Measurements from ENCODE around the gene ANO1.

ANO1 gene

DNA sequence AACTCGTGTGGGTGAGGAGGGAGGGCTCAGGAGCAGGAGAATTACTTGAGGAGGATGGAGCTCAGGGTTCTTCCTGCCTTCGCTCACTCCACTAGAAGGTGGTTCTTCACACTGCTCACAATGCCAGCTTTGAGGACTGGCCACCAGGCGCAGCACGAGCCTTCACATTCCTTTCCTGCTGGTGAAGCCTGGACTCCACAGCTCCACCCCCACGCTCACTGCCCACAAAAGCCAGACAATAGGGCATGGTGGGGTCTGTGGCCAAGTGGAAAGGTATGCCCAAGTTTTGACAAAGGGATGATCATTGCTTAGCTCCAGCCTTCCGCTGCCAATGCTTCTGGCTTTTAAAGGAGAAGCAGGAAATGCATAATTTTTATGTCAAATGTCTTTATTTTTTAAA lies 67.0 kb downstream of the ANO1 start:
- Histone ChIP-seq H3K9me3 (ENCODE audit: control insufficient read depth, insufficient read depth, low read length) (no peaks in the 10 kb centered on the region), H3K27ac (ENCODE audit: low read depth, low read length) (no peak overlapping the region), H3F3A (ENCODE audit: control insufficient read depth, insufficient read depth) (no peaks in the 10 kb centered on the region), H3K27me3 (ENCODE audit: control insufficient read depth, low read length) (peaks cover 5% of the 10 kb centered on the region; the same call in 1 of the 2 replicates), H3K4me1 (ENCODE audit: control insufficient read depth, low read length) (no peaks in the 10 kb centered on the region), H3K79me2 (ENCODE audit: control insufficient read depth, low read length) (no peaks in the 10 kb centered on the region), H4K20me1 (ENCODE audit: control insufficient read depth, insufficient read depth, low read depth, low read length) (no peaks in the 10 kb centered on the region), H3K4me3 (ENCODE audit: low read length) (no peak overlapping the region), H3K4me2 (ENCODE audit: low read length) (no peak overlapping the region), H3K9me2 (replicated peaks; ENCODE audit: control insufficient read depth, low read length) (no peaks in the 10 kb centered on the region), H3K36me3 (ENCODE audit: control insufficient read depth, low read length) (no peaks in the 10 kb centered on the region)
- TF ChIP-seq EZH2phosphoT487 (IDR thresholded peaks at IDR 0.05; ENCODE audit: borderline replicate concordance, low read length), result no peak
- TF ChIP-seq, protein P1, sequence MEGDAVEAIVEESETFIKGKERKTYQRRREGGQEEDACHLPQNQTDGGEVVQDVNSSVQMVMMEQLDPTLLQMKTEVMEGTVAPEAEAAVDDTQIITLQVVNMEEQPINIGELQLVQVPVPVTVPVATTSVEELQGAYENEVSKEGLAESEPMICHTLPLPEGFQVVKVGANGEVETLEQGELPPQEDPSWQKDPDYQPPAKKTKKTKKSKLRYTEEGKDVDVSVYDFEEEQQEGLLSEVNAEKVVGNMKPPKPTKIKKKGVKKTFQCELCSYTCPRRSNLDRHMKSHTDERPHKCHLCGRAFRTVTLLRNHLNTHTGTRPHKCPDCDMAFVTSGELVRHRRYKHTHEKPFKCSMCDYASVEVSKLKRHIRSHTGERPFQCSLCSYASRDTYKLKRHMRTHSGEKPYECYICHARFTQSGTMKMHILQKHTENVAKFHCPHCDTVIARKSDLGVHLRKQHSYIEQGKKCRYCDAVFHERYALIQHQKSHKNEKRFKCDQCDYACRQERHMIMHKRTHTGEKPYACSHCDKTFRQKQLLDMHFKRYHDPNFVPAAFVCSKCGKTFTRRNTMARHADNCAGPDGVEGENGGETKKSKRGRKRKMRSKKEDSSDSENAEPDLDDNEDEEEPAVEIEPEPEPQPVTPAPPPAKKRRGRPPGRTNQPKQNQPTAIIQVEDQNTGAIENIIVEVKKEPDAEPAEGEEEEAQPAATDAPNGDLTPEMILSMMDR (IDR thresholded peaks at IDR 0.05; ENCODE audit: low read depth, low read length, poor library complexity, severe bottlenecking), result no peak

DNA sequence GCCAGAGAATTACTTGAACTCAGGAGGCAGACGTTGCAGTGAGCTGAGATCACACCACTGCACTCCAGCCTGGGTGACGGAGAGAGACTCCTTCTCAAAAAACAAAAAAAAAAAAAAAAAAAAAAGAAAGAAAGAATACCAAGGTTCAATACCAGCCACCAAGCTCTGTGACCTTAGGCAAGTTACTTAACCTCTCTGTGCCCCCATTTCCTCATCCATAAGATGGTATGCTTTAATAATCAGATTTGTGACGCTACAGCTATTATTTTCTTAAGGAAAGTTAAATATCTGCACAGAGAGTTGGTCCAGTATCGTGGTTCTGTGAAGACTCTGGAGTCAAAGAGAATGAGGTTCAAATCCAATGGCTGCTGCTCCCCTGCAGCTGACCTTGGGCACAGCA lies 67.7 kb downstream of the ANO1 start:
- Histone ChIP-seq H3K4me2 (ENCODE audit: low read length) (no peak overlapping the region), H3K27ac (ENCODE audit: low read depth, low read length) (no peak overlapping the region), H3F3A (ENCODE audit: control insufficient read depth, insufficient read depth) (no peaks in the 10 kb centered on the region), H3K9me3 (ENCODE audit: control insufficient read depth, insufficient read depth, low read length) (no peaks in the 10 kb centered on the region), H3K4me1 (ENCODE audit: control insufficient read depth, low read length) (no peaks in the 10 kb centered on the region), H3K36me3 (ENCODE audit: control insufficient read depth, low read length) (no peaks in the 10 kb centered on the region), H3K79me2 (ENCODE audit: control insufficient read depth, low read length) (no peaks in the 10 kb centered on the region), H3K4me3 (ENCODE audit: low read length) (no peak overlapping the region), H3K9me2 (replicated peaks; ENCODE audit: control insufficient read depth, low read length) (no peaks in the 10 kb centered on the region), H4K20me1 (ENCODE audit: control insufficient read depth, insufficient read depth, low read depth, low read length) (no peaks in the 10 kb centered on the region), H3K27me3 (ENCODE audit: control insufficient read depth, low read length) (peaks cover 5% of the 10 kb centered on the region; the same call in 1 of the 2 replicates)
- TF ChIP-seq, protein P1 (IDR thresholded peaks at IDR 0.05; ENCODE audit: low read depth, low read length, poor library complexity, severe bottlenecking), result no peak
- no peak for TF ChIP-seq EZH2phosphoT487 (IDR thresholded peaks at IDR 0.05; ENCODE audit: borderline replicate concordance, low read length)

DNA sequence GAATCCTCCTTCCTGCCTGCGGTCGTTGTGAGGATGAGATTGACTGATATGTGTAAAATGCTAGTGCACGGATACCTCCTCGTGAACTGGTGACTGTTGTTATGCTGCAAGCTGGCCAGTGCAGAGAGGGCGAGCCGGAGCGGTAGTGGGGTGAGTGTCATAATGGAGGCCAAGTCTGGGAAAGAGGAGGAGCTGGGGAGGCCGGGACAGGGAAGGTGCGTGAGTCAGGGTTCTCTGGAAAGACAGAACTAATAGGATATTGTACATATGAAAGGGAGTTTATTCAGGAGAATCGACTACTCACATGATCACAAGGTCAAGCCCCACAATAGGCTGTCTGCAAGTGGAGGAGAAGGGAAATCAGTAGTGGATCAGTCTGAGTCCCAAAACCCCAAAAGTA lies 68.2 kb downstream of the ANO1 start:
- Histone ChIP-seq H3K79me2 (ENCODE audit: control insufficient read depth, low read length) (no peaks in the 10 kb centered on the region), H4K20me1 (ENCODE audit: control insufficient read depth, insufficient read depth, low read depth, low read length) (no peaks in the 10 kb centered on the region), H3K4me2 (ENCODE audit: low read length) (no peak overlapping the region), H3K27ac (ENCODE audit: low read depth, low read length) (no peak overlapping the region), H3F3A (ENCODE audit: control insufficient read depth, insufficient read depth) (no peaks in the 10 kb centered on the region), H3K4me3 (ENCODE audit: low read length) (no peak overlapping the region), H3K36me3 (ENCODE audit: control insufficient read depth, low read length) (no peaks in the 10 kb centered on the region), H3K27me3 (ENCODE audit: control insufficient read depth, low read length) (peaks cover 1% of the 10 kb centered on the region; the same call in 1 of the 2 replicates), H3K9me2 (replicated peaks; ENCODE audit: control insufficient read depth, low read length) (no peaks in the 10 kb centered on the region), H3K9me3 (ENCODE audit: control insufficient read depth, insufficient read depth, low read length) (no peaks in the 10 kb centered on the region), H3K4me1 (ENCODE audit: control insufficient read depth, low read length) (no peaks in the 10 kb centered on the region)
- TF ChIP-seq, protein P1 (IDR thresholded peaks at IDR 0.05; ENCODE audit: low read depth, low read length, poor library complexity, severe bottlenecking), result no peak
- TF ChIP-seq EZH2phosphoT487 (IDR thresholded peaks at IDR 0.05; ENCODE audit: borderline replicate concordance, low read length), result no peak
